NCI-H1930 (cell line): Measurements from ENCODE around the gene DNASE1L1.

Experiments used
- DNase-seq, 2 experiments: peaks; one replicate each; lab custom pipeline; 2025; lab: John Stamatoyannopoulos, UW

Gene DNASE1L1

GRCh38 chrX:154367474-154368308 lies 41.4 kb downstream of the DNASE1L1 start:
- DNase-seq = no peak

- DNase-seq = no peak
Observed at GRCh38 chrX:154366666-154367055, 42.4 kb downstream of the DNASE1L1 start.

- DNase-seq = no peak
Observed at GRCh38 chrX:154365997-154366665, 42.9 kb downstream of the DNASE1L1 start.

GRCh38 chrX:154365052-154365600 lies 43.9 kb downstream of the DNASE1L1 start:
- DNase-seq = no peak

- DNase-seq = no peak
Observed at GRCh38 chrX:154363706-154364439, 45.2 kb downstream of the DNASE1L1 start.

GRCh38 chrX:154362085-154362742 lies 46.8 kb downstream of the DNASE1L1 start:
- DNase-seq = no peak

GRCh38 chrX:154360155-154360713 lies 48.8 kb downstream of the DNASE1L1 start:
- DNase-seq = no peak

GRCh38 chrX:154359362-154360154 lies 49.5 kb downstream of the DNASE1L1 start:
- DNase-seq = no peak

- no peak for DNase-seq
Observed at GRCh38 chrX:154358829-154359228, 50.2 kb downstream of the DNASE1L1 start.

- no peak for DNase-seq
Observed at GRCh38 chrX:154358011-154358410, 51.0 kb downstream of the DNASE1L1 start.

GRCh38 chrX:154357205-154357604 lies 51.8 kb downstream of the DNASE1L1 start:
- no peak for DNase-seq

GRCh38 chrX:154356596-154356995 lies 52.5 kb downstream of the DNASE1L1 start:
- no peak for DNase-seq

GRCh38 chrX:154355776-154356140 lies 53.3 kb downstream of the DNASE1L1 start:
- DNase-seq = no peak

GRCh38 chrX:154355094-154355775 lies 53.8 kb downstream of the DNASE1L1 start:
- DNase-seq = no peak

- no peak for DNase-seq
Observed at GRCh38 chrX:154354516-154354915, 54.5 kb downstream of the DNASE1L1 start.

GRCh38 chrX:154354013-154354412 lies 55.0 kb downstream of the DNASE1L1 start:
- DNase-seq = no peak

GRCh38 chrX:154353172-154353843 lies 55.7 kb downstream of the DNASE1L1 start:
- no peak for DNase-seq

- no peak for DNase-seq
Observed at GRCh38 chrX:154352466-154352865, 56.6 kb downstream of the DNASE1L1 start.

- no peak for DNase-seq
Observed at GRCh38 chrX:154352012-154352401, 57.0 kb downstream of the DNASE1L1 start.
